Trophoblast cell (in vitro differentiated cells and primary cell): ENCODE results near the gene NEK8.
"Not testable (repeated sequence)": the region's sequence is repeated elsewhere in the genome, so short reads cannot be mapped to it uniquely, and the experiment has no call there.

ENCODE experiments used
- DNase-seq, 2 donors: peaks; one replicate each; pipeline ENCODE4 v3.0.0-alpha.2; 2016
- H2AFZ ChIP-seq: 2 replicates; pipeline ENCODE4 v1.6.1; 2013; ENCODE audit warnings: low read length, moderate library complexity, mild to moderate bottlenecking; ENCODE audit not compliant: insufficient read depth, poor library complexity
- H2AK5ac ChIP-seq: 2 replicates; pipeline ENCODE4 v1.6.1; 2013; ENCODE audit warnings: mild to moderate bottlenecking, low read length
- H2BK120ac ChIP-seq: 2 replicates; pipeline ENCODE4 v1.6.1; 2013; ENCODE audit warnings: low read length, mild to moderate bottlenecking, moderate library complexity; ENCODE audit not compliant: insufficient read depth, poor library complexity
- H2BK12ac ChIP-seq: 2 replicates; pipeline ENCODE4 v1.6.1; 2013; ENCODE audit warnings: mild to moderate bottlenecking, low read length, moderate library complexity
- H2BK5ac ChIP-seq: 2 replicates; pipeline ENCODE4 v1.6.1; 2013; ENCODE audit warnings: low read length, low read depth, moderate library complexity, mild to moderate bottlenecking; ENCODE audit not compliant: poor library complexity
- H3K14ac ChIP-seq: 2 replicates; pipeline ENCODE4 v1.6.1; 2013; ENCODE audit warnings: mild to moderate bottlenecking, low read length
- H3K18ac ChIP-seq: 2 replicates; pipeline ENCODE4 v1.6.1; 2013; ENCODE audit warnings: mild to moderate bottlenecking, low read length
- H3K23ac ChIP-seq: 2 replicates; pipeline ENCODE4 v1.6.1; 2013; ENCODE audit warnings: low read length
- H3K27ac ChIP-seq: 2 replicates; pipeline ENCODE4 v1.5.1; 2013; ENCODE audit warnings: low read depth, mild to moderate bottlenecking, inconsistent platforms, low read length, moderate library complexity
- H3K27me3 ChIP-seq: 2 replicates; pipeline ENCODE4 v1.6.1; 2013; ENCODE audit warnings: inconsistent platforms, mild to moderate bottlenecking, low read length, moderate library complexity; ENCODE audit not compliant: insufficient read depth
- H3K36me3 ChIP-seq, 2 experiments: 1 replicate in 1 of 2; 2 replicates in 1 of 2; pipeline ENCODE4 v1.6.1; 2013; ENCODE audit warnings: low read length in 2 of 2, mild to moderate bottlenecking in 2 of 2, moderate library complexity in 1 of 2; ENCODE audit not compliant: insufficient read depth in 2 of 2, control insufficient read depth in 1 of 2
- H3K4ac ChIP-seq: 2 replicates; pipeline ENCODE4 v1.6.1; 2013; ENCODE audit warnings: low read depth, mild to moderate bottlenecking, low read length, moderate library complexity
- H3K4me1 ChIP-seq, 2 experiments: 1 replicate in 1 of 2; 2 replicates in 1 of 2; pipeline ENCODE4 v1.6.1; 2013; ENCODE audit warnings: low read length in 2 of 2, mild to moderate bottlenecking in 2 of 2, moderate library complexity in 1 of 2; ENCODE audit not compliant: insufficient read depth in 2 of 2, control insufficient read depth in 1 of 2
- H3K4me2 ChIP-seq: 2 replicates; pipeline ENCODE4 v1.6.1; 2013; ENCODE audit warnings: inconsistent platforms, mild to moderate bottlenecking, low read length, moderate library complexity
- H3K4me3 ChIP-seq: 2 replicates; pipeline ENCODE4 v1.5.1; 2013; ENCODE audit warnings: mild to moderate bottlenecking, low read depth, low read length, inconsistent platforms
- H3K79me1 ChIP-seq: one replicate; pipeline ENCODE4 v1.6.1; 2013; ENCODE audit warnings: low read length
- H3K79me2 ChIP-seq: 2 replicates; pipeline ENCODE4 v1.6.1; 2013; ENCODE audit warnings: low read length, mild to moderate bottlenecking; ENCODE audit not compliant: control insufficient read depth, insufficient read depth, poor library complexity
- H3K9ac ChIP-seq: 2 replicates; pipeline ENCODE4 v1.6.1; 2013; ENCODE audit warnings: mild to moderate bottlenecking, low read length
- H3K9me3 ChIP-seq: 2 replicates; pipeline ENCODE4 v1.6.1; 2013; ENCODE audit warnings: low read depth, mild to moderate bottlenecking, control low read depth, inconsistent platforms, low read length; ENCODE audit not compliant: insufficient read depth
- H4K12ac ChIP-seq: 2 replicates; pipeline ENCODE4 v1.6.1; 2013; ENCODE audit warnings: low read depth, mild to moderate bottlenecking, low read length, moderate library complexity
- H4K8ac ChIP-seq: 2 replicates; pipeline ENCODE4 v1.6.1; 2013; ENCODE audit warnings: low read depth, mild to moderate bottlenecking, low read length, moderate library complexity
- H4K91ac ChIP-seq: one replicate; pipeline ENCODE4 v1.6.1; 2013; ENCODE audit warnings: low read depth, mild to moderate bottlenecking, low read length, moderate library complexity
- WGBS: extraction: QIAGEN DNeasy Blood & Tissue Kit; methylation state at CpG from one replicate; pipeline ENCODE4 v1.1.7; 2013; ENCODE audit warnings: missing lambda C conversion rate; ENCODE audit not compliant: insufficient read length, insufficient coverage; ENCODE audit errors: extremely low coverage; 5-methylcytosine and 5-hydroxymethylcytosine counted together

NEK8 gene

GRCh38 chr17:28733346-28733745 lies 4.8 kb downstream of the NEK8 start:
- Histone ChIP-seq H3K79me1 (peaks cover 4% of the 10 kb centered on the region), H4K12ac (no peak overlapping the region), H3K27ac (no peak overlapping the region), H3K23ac (no peak overlapping the region), H2BK12ac (no peak overlapping the region), H3K36me3 (peaks cover 2 to 3% of the 10 kb centered on the region in 2 experiments), H2BK5ac (no peak overlapping the region), H3K18ac (no peak overlapping the region), H2BK120ac (no peak overlapping the region), H3K27me3 (no peaks in the 10 kb centered on the region), H2AK5ac (no peak overlapping the region), H3K4me2 (no peak overlapping the region), H3K79me2 (peaks cover 2% of the 10 kb centered on the region), H3K4me3 (no peak overlapping the region), H2AFZ (no peak overlapping the region), H3K9me3 (peaks cover 6% of the 10 kb centered on the region), H3K4me1 (peaks cover 5 to 13% of the 10 kb centered on the region in 2 experiments), H4K8ac (no peak overlapping the region), H3K14ac (no peak overlapping the region), H3K9ac (no peak overlapping the region), H3K4ac (no peak overlapping the region), H4K91ac (no peak overlapping the region)
- no CpG with 5 or more reads among the region's 1 CpG for WGBS
- DNase-seq = no peak

GRCh38 chr17:28734712-28735241 lies 6.2 kb downstream of the NEK8 start:
- H4K8ac ChIP-seq = no peak overlapping the region
- H3K4me2 ChIP-seq = no peak overlapping the region
- H4K12ac ChIP-seq = no peak overlapping the region
- H2BK12ac ChIP-seq = no peak overlapping the region
- H2AFZ ChIP-seq = no peak overlapping the region
- no peaks in the 10 kb centered on the region for H3K27me3 ChIP-seq
- peaks cover 13 to 18% of the 10 kb centered on the region in 2 experiments for H3K4me1 ChIP-seq
- no peak overlapping the region for H3K14ac ChIP-seq
- WGBS = no CpG with 5 or more reads among the region's 10 CpGs
- H3K27ac ChIP-seq = no peak overlapping the region
- peaks cover 2 to 3% of the 10 kb centered on the region in 2 experiments for H3K36me3 ChIP-seq
- no peak overlapping the region for H2BK5ac ChIP-seq
- no peak overlapping the region for H3K23ac ChIP-seq
- no peak overlapping the region for H3K9ac ChIP-seq
- no peak overlapping the region for H3K4ac ChIP-seq
- H3K4me3 ChIP-seq = no peak overlapping the region
- DNase-seq = no peak
- H4K91ac ChIP-seq = no peak overlapping the region
- H3K9me3 ChIP-seq = peaks cover 6% of the 10 kb centered on the region
- H2AK5ac ChIP-seq = no peak overlapping the region
- H3K79me2 ChIP-seq = no peaks in the 10 kb centered on the region
- no peak overlapping the region for H2BK120ac ChIP-seq
- H3K79me1 ChIP-seq = peaks cover 3% of the 10 kb centered on the region
- H3K18ac ChIP-seq = no peak overlapping the region

GRCh38 chr17:28735242-28735722 lies 6.7 kb downstream of the NEK8 start:
- H4K8ac ChIP-seq = no peak overlapping the region
- no peaks in the 10 kb centered on the region for H3K79me2 ChIP-seq
- no peak overlapping the region for H3K18ac ChIP-seq
- no peak overlapping the region for H3K27ac ChIP-seq
- peaks cover 3% of the 10 kb centered on the region for H3K79me1 ChIP-seq
- H3K4me2 ChIP-seq = no peak overlapping the region
- no CpG with 5 or more reads among the region's 5 CpGs for WGBS
- H2BK12ac ChIP-seq = no peak overlapping the region
- no peak overlapping the region for H3K9ac ChIP-seq
- H3K9me3 ChIP-seq = peaks cover 6% of the 10 kb centered on the region
- no peak overlapping the region for H3K4ac ChIP-seq
- no peak overlapping the region for H3K14ac ChIP-seq
- no peak overlapping the region for H4K91ac ChIP-seq
- H2AK5ac ChIP-seq = no peak overlapping the region
- no peak overlapping the region for H2BK5ac ChIP-seq
- no peak overlapping the region for H4K12ac ChIP-seq
- no peak overlapping the region for H2BK120ac ChIP-seq
- H2AFZ ChIP-seq = no peak overlapping the region
- peaks cover 13 to 18% of the 10 kb centered on the region in 2 experiments for H3K4me1 ChIP-seq
- no peaks in the 10 kb centered on the region for H3K27me3 ChIP-seq
- peaks cover 3% of the 10 kb centered on the region in 2 experiments for H3K36me3 ChIP-seq
- H3K4me3 ChIP-seq = no peak overlapping the region
- H3K23ac ChIP-seq = no peak overlapping the region
- peak in 1 of 2 donors; percentile 60 for DNase-seq

GRCh38 chr17:28735913-28736769 lies 7.6 kb downstream of the NEK8 start:
- not testable (repeated sequence) for H3K79me1 ChIP-seq, H3K27me3 ChIP-seq, H3K4me3 ChIP-seq, H2BK5ac ChIP-seq, H2BK120ac ChIP-seq, H4K12ac ChIP-seq, H2BK12ac ChIP-seq, H2AK5ac ChIP-seq, H4K8ac ChIP-seq, H3K36me3 ChIP-seq, H3K4me2 ChIP-seq, H3K23ac ChIP-seq, H3K4ac ChIP-seq, H3K27ac ChIP-seq, DNase-seq, H3K9ac ChIP-seq, H2AFZ ChIP-seq, H3K18ac ChIP-seq, H3K79me2 ChIP-seq, H3K9me3 ChIP-seq, H4K91ac ChIP-seq, H3K14ac ChIP-seq
- WGBS = no CpG with 5 or more reads among the region's 8 CpGs
- H3K4me1 ChIP-seq = peaks cover 13 to 18% of the 10 kb centered on the region in 2 experiments
